ENCODE measurements around the gene TDRD3.

DNA sequence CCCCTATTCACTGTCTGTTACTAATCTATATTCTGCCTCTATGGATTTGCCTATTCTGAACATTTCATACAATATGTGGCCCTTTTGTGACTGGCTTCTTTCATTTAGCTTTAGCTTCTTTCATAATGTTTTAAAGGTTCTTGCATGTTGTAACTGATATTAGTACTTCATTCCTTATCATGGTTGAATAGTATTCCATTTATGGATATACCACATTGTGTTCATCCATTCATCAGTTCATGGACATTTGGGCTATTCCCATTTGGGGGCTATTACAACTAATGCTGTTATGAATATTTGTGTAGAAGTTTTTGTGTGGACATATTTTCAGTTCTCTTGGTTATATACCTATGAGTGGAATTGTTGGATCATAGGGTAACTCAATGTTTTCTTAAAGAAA lies 44.4 kb upstream of the TDRD3 start:
- TF ChIP-seq EZH2phosphoT487 (IDR thresholded peaks at IDR 0.05; ENCODE audit: low read depth): no peak
- TF ChIP-seq, protein P1, sequence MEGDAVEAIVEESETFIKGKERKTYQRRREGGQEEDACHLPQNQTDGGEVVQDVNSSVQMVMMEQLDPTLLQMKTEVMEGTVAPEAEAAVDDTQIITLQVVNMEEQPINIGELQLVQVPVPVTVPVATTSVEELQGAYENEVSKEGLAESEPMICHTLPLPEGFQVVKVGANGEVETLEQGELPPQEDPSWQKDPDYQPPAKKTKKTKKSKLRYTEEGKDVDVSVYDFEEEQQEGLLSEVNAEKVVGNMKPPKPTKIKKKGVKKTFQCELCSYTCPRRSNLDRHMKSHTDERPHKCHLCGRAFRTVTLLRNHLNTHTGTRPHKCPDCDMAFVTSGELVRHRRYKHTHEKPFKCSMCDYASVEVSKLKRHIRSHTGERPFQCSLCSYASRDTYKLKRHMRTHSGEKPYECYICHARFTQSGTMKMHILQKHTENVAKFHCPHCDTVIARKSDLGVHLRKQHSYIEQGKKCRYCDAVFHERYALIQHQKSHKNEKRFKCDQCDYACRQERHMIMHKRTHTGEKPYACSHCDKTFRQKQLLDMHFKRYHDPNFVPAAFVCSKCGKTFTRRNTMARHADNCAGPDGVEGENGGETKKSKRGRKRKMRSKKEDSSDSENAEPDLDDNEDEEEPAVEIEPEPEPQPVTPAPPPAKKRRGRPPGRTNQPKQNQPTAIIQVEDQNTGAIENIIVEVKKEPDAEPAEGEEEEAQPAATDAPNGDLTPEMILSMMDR (IDR thresholded peaks at IDR 0.05; ENCODE audit: low read depth, low read length): no peak

Measured in OCI-LY3 (cell line).